T-cell (primary cell): ENCODE results near the gene USP17L28. TPM values are rescaled to one million over a fixed set of nuclear protein-coding genes. Genes with fewer than 3 reads are reported as not detected.
"Not testable (repeated sequence)": the region's sequence is repeated elsewhere in the genome, so short reads cannot be mapped to it uniquely, and the experiment has no call there.

Experiments used
- ATAC-seq, 4 experiments: fragments of 200-7000 bp in 3 of 4; fragments of 150-1000 bp in 1 of 4; cut with Tn5 transposase; replicated peaks in 1 of 4; 1 replicate in 3 of 4; 2 replicates in 1 of 4; pipeline ENCODE4 v1.10.0; 2021; ENCODE audit warnings: moderate library complexity in 3 of 4, mild to moderate bottlenecking in 2 of 4, moderate number of reproducible peaks in 1 of 4
- CTCF ChIA-PET, 2 donors: fragments of 300-600 bp; sonication (Branson Sonifier 250); formaldehyde crosslinking; loops; one replicate each; lab custom pipeline; 2022; ENCODE audit warnings: antibody characterized with exemption in 2 of 2; lab: Charles Lee
- POLR2A ChIA-PET, 2 donors: fragments of 300-600 bp; sonication (Branson Sonifier 250); formaldehyde crosslinking; loops; one replicate each; lab custom pipeline; 2022; ENCODE audit warnings: antibody characterized with exemption in 2 of 2; lab: Charles Lee
- DNase-seq, 35 experiments: peaks; one replicate each; pipeline versions ENCODE4 v3.0.0 to v3.0.0-alpha.2; 2013 to 2023
- H3K27ac ChIP-seq: one replicate; pipeline ENCODE4 v1.5.1; 2013; ENCODE audit warnings: low read length
- H3K27me3 ChIP-seq, 2 experiments: replicated peaks in 1 of 2; 1 replicate in 1 of 2; 2 replicates in 1 of 2; pipeline versions ENCODE4 v1.6.1 to v1.7.0; 2013; ENCODE audit warnings: low read length in 1 of 2, mixed read lengths in 1 of 2; ENCODE audit not compliant: control insufficient read depth in 2 of 2, insufficient read depth in 2 of 2; ENCODE audit errors: extremely low read depth in 1 of 2
- H3K36me3 ChIP-seq, 2 donors: 1 replicate in 1 of 2; 2 replicates in 1 of 2; pipeline versions ENCODE4 v1.6.1 to v1.7.0; 2013; ENCODE audit warnings: low read length in 1 of 2; ENCODE audit not compliant: control insufficient read depth in 2 of 2, insufficient read depth in 1 of 2; ENCODE audit errors: extremely low read depth in 1 of 2
- H3K4me1 ChIP-seq, 2 experiments: 1 replicate in 1 of 2; 2 replicates in 1 of 2; pipeline versions ENCODE4 v1.6.1 to v1.7.0; 2013; ENCODE audit warnings: low read length in 2 of 2, mixed read lengths in 1 of 2; ENCODE audit not compliant: insufficient read depth in 2 of 2, control insufficient read depth in 1 of 2; ENCODE audit errors: extremely low read depth in 1 of 2
- H3K4me3 ChIP-seq, 2 donors: 1 replicate in 1 of 2; 2 replicates in 1 of 2; pipeline versions ENCODE4 v1.5.1 to v1.7.0; 2013; ENCODE audit warnings: mild to moderate bottlenecking in 2 of 2, low read length in 1 of 2, moderate library complexity in 1 of 2; ENCODE audit not compliant: control insufficient read depth in 1 of 2; ENCODE audit errors: extremely low read depth in 1 of 2
- H3K9me3 ChIP-seq: 2 replicates; pipeline ENCODE4 v1.7.0; 2013
- H3K27ac Mint-ChIP-seq, 2 donors: one replicate each; pipeline ENCODE4 v1.8.0; 2020 to 2021; ENCODE audit warnings: mild to moderate bottlenecking in 2 of 2, mixed read lengths in 2 of 2
- H3K27me3 Mint-ChIP-seq, 2 donors: one replicate each; pipeline ENCODE4 v1.8.0; 2021 to 2022; ENCODE audit warnings: mixed read lengths in 2 of 2
- H3K36me3 Mint-ChIP-seq: one replicate; pipeline ENCODE4 v1.8.0; 2021; ENCODE audit warnings: mixed read lengths
- H3K4me1 Mint-ChIP-seq, 3 donors: one replicate each; pipeline ENCODE4 v1.8.0; 2020 to 2022; ENCODE audit warnings: mixed read lengths in 3 of 3, mild to moderate bottlenecking in 1 of 3
- H3K4me3 Mint-ChIP-seq, 3 donors: one replicate each; pipeline ENCODE4 v1.8.0; 2020 to 2022; ENCODE audit warnings: mild to moderate bottlenecking in 3 of 3, mixed read lengths in 3 of 3, moderate library complexity in 3 of 3
- H3K9me3 Mint-ChIP-seq, 3 donors: one replicate each; pipeline ENCODE4 v1.8.0; 2020 to 2022; ENCODE audit warnings: mixed read lengths in 3 of 3
- WGBS: methylation state at CpG from one replicate; pipeline ENCODE4 v1.1.5; 2013; ENCODE audit warnings: missing lambda C conversion rate; ENCODE audit not compliant: insufficient coverage; 5-methylcytosine and 5-hydroxymethylcytosine counted together
- total RNA-seq, 35 experiments: library from RNA in 6 of 35; stranded (reverse) in 6 of 35; fragments of 120-200 nt in 1 of 35; gene quantifications; one replicate each; pipeline versions ENCODE4 v1.2.1 to v1.2.4 and lab custom pipeline; 2013 to 2026

The USP17L28 gene
- total RNA-seq, 5 donors from 2014 or later (not counting 1 experiment from before 2014, with no cell fraction given), result not detected

GRCh38 chr4:9343848-9344247 lies 4.8 kb upstream of the USP17L28 start, which contains the start of gene USP17L27:
Gene USP17L27, plus strand, starts transcription at chr4:9344148. Its CDS starts 0 bp downstream, at chr4:9344148.
- POLR2A ChIA-PET, H3K27me3 ChIP-seq, H3K4me3 ChIP-seq, H3K36me3 ChIP-seq, ATAC-seq, H3K4me1 Mint-ChIP-seq, H3K9me3 Mint-ChIP-seq, H3K27me3 Mint-ChIP-seq, H3K4me3 Mint-ChIP-seq, CTCF ChIA-PET, H3K9me3 ChIP-seq, H3K27ac Mint-ChIP-seq, DNase-seq, H3K36me3 Mint-ChIP-seq, H3K27ac ChIP-seq, H3K4me1 ChIP-seq: not testable (repeated sequence)
- no CpG with 5 or more reads among the region's 15 CpGs for WGBS

GRCh38 chr4:9350866-9351265 lies 2.2 kb downstream of the USP17L28 start:
- H3K27me3 Mint-ChIP-seq, H3K4me1 Mint-ChIP-seq, H3K9me3 Mint-ChIP-seq, POLR2A ChIA-PET, H3K4me3 ChIP-seq, H3K27ac ChIP-seq, H3K36me3 Mint-ChIP-seq, CTCF ChIA-PET, H3K4me1 ChIP-seq, H3K27ac Mint-ChIP-seq, H3K36me3 ChIP-seq, H3K4me3 Mint-ChIP-seq, H3K9me3 ChIP-seq, ATAC-seq, H3K27me3 ChIP-seq: not testable (repeated sequence)
- WGBS, result 96% methylated on average over 8 of the region's 18 CpGs
- peak in 4 of 35 experiments; percentile 0 to 14 (median 6) for DNase-seq

- H3K9me3 Mint-ChIP-seq, H3K27me3 ChIP-seq, DNase-seq, H3K9me3 ChIP-seq, CTCF ChIA-PET, ATAC-seq, H3K4me1 Mint-ChIP-seq, H3K27me3 Mint-ChIP-seq, H3K27ac ChIP-seq, H3K36me3 Mint-ChIP-seq, H3K4me1 ChIP-seq, H3K4me3 Mint-ChIP-seq, H3K4me3 ChIP-seq, H3K27ac Mint-ChIP-seq, H3K36me3 ChIP-seq, POLR2A ChIA-PET: not testable (repeated sequence)
- WGBS, result no CpG with 5 or more reads among the region's 15 CpGs
These were observed 4.6 kb downstream of the USP17L28 start, which contains the start of gene USP17L29 for GRCh38 chr4:9353338-9353737. Gene USP17L29, plus strand, starts transcription at chr4:9353638. Its CDS starts 0 bp downstream, at chr4:9353638.

- POLR2A ChIA-PET, H3K4me3 ChIP-seq, H3K36me3 Mint-ChIP-seq, H3K27me3 ChIP-seq, H3K9me3 ChIP-seq, H3K9me3 Mint-ChIP-seq, ATAC-seq, DNase-seq, H3K4me3 Mint-ChIP-seq, H3K36me3 ChIP-seq, H3K4me1 Mint-ChIP-seq, H3K27ac ChIP-seq, H3K27ac Mint-ChIP-seq, H3K27me3 Mint-ChIP-seq, CTCF ChIA-PET, H3K4me1 ChIP-seq: not testable (repeated sequence)
- no CpG with 5 or more reads among the region's 15 CpGs for WGBS
These were observed 14.1 kb downstream of the USP17L28 start, which contains the start of gene USP17L30 for GRCh38 chr4:9362829-9363228. Gene USP17L30, plus strand, starts transcription at chr4:9363129. Its CDS starts 0 bp downstream, at chr4:9363129.

- ATAC-seq, H3K27me3 Mint-ChIP-seq, H3K27me3 ChIP-seq, CTCF ChIA-PET, POLR2A ChIA-PET, DNase-seq, H3K9me3 Mint-ChIP-seq, H3K36me3 Mint-ChIP-seq, H3K4me1 ChIP-seq, H3K36me3 ChIP-seq, H3K4me1 Mint-ChIP-seq, H3K27ac ChIP-seq, H3K4me3 ChIP-seq, H3K27ac Mint-ChIP-seq, H3K9me3 ChIP-seq: not testable (repeated sequence)
- H3K4me3 Mint-ChIP-seq, result peak overlapping the region in 1 of 3 donors; percentile 61
- no CpG with 5 or more reads among the region's 1 CpG for WGBS
These were observed 31.2 kb downstream of the USP17L28 start for GRCh38 chr4:9379881-9380280.

- H3K9me3 Mint-ChIP-seq, H3K36me3 ChIP-seq, H3K9me3 ChIP-seq, H3K27ac Mint-ChIP-seq, CTCF ChIA-PET, POLR2A ChIA-PET, H3K27me3 ChIP-seq, H3K4me1 Mint-ChIP-seq, H3K27me3 Mint-ChIP-seq, H3K4me1 ChIP-seq, H3K36me3 Mint-ChIP-seq, H3K27ac ChIP-seq: not testable (repeated sequence)
- H3K4me3 ChIP-seq, result peak overlapping the region; percentile 38
- WGBS, result 76% methylated on average over 9 of the region's 36 CpGs
- DNase-seq (peak in 33 of 35 experiments; percentile 8 to 62 (median 31)), ATAC-seq (peak in 1 of 4 experiments; percentile 42)
- H3K4me3 Mint-ChIP-seq, result peak overlapping the region; percentile 25 to 61 (median 61)
These were observed 32.4 kb downstream of the USP17L28 start for GRCh38 chr4:9381012-9381534.

- H3K27ac ChIP-seq, result no peak overlapping the region
- H3K36me3 Mint-ChIP-seq, result no peaks in the 10 kb centered on the region
- peaks cover 0 to 4% of the 10 kb centered on the region in 2 experiments for H3K4me1 ChIP-seq
- no peak overlapping the region for H3K4me3 Mint-ChIP-seq
- ChIA-PET CTCF (no interaction called here), POLR2A (no interaction called here)
- H3K4me1 Mint-ChIP-seq, result peaks cover 0 to 4% (median 0%) of the 10 kb centered on the region in 3 donors
- ATAC-seq (no peak), DNase-seq (no peak)
- no peaks in the 10 kb centered on the region for H3K27me3 ChIP-seq
- no peaks in the 10 kb centered on the region for H3K27me3 Mint-ChIP-seq
- WGBS, result no CpG with 5 or more reads among the region's 1 CpG
- H3K9me3 Mint-ChIP-seq, result no peaks in the 10 kb centered on the region
- no peaks in the 10 kb centered on the region for H3K36me3 ChIP-seq
- H3K4me3 ChIP-seq, result no peak overlapping the region
- no peak overlapping the region for H3K27ac Mint-ChIP-seq
- H3K9me3 ChIP-seq, result no peaks in the 10 kb centered on the region
These were observed 35.4 kb downstream of the USP17L28 start for GRCh38 chr4:9384126-9384525.
